Neural cell (in vitro differentiated cells): ENCODE measurements around the gene TFIP11. TPM values are rescaled to one million over a fixed set of nuclear protein-coding genes. Genes with fewer than 3 reads are reported as not detected.

Source experiments
- H2AFZ ChIP-seq: fragments of 200-600, 300-800 bp; sonication (generic), shearing (Covaris generic); 2 replicates; pipeline ENCODE4 v1.6.0; 2014; ENCODE audit warnings: low read depth, mild to moderate bottlenecking, antibody characterized with exemption, low read length, moderate library complexity
- H3F3A ChIP-seq: fragments of 200-600 bp; shearing (Covaris generic); 2 replicates; pipeline ENCODE4 v1.6.1; 2016; ENCODE audit warnings: mild to moderate bottlenecking, moderate library complexity, mixed read lengths, antibody characterized with exemption, low read length; ENCODE audit not compliant: insufficient read depth, poor library complexity, severe bottlenecking
- H3K27ac ChIP-seq: fragments of 200-600, 300-800 bp; sonication (generic), shearing (Covaris generic); 2 replicates; pipeline ENCODE4 v1.5.1; 2014; ENCODE audit warnings: mild to moderate bottlenecking, low read length, moderate library complexity
- H3K27me3 ChIP-seq: fragments of 300-800, 200-600 bp; sonication (generic), shearing (Covaris generic); 2 replicates; pipeline ENCODE4 v1.6.0; 2014; ENCODE audit warnings: mild to moderate bottlenecking, low read depth, low read length, moderate library complexity; ENCODE audit not compliant: insufficient read depth
- H3K36me3 ChIP-seq: fragments of 300-800, 200-600 bp; sonication (generic), shearing (Covaris generic); 2 replicates; pipeline ENCODE4 v1.5.1; 2014; ENCODE audit warnings: mild to moderate bottlenecking, antibody characterized with exemption, low read length, moderate library complexity; ENCODE audit not compliant: insufficient read depth
- H3K4me2 ChIP-seq: fragments of 300-800, 200-600 bp; sonication (generic), shearing (Covaris generic); 2 replicates; pipeline ENCODE4 v1.6.0; 2014; ENCODE audit warnings: mild to moderate bottlenecking, low read length
- H3K4me3 ChIP-seq: fragments of 300-800, 200-600 bp; sonication (generic), shearing (Covaris generic); 2 replicates; pipeline ENCODE4 v1.5.1; 2014; ENCODE audit warnings: mild to moderate bottlenecking, low read length, moderate library complexity
- H3K79me2 ChIP-seq: fragments of 200-600 bp; shearing (Covaris generic); replicated peaks from 2 replicates; pipeline ENCODE4 v1.6.0; 2014; ENCODE audit warnings: mild to moderate bottlenecking, low read length, moderate library complexity; ENCODE audit not compliant: insufficient read depth
- H3K9ac ChIP-seq: fragments of 300-800, 200-600 bp; sonication (generic), shearing (Covaris generic); 2 replicates; pipeline ENCODE4 v1.6.1; 2016; ENCODE audit warnings: mild to moderate bottlenecking, low read length, mixed read lengths
- H3K9me2 ChIP-seq: fragments of 200-600 bp; shearing (Covaris generic); 2 replicates; pipeline ENCODE4 v1.6.1; 2016; ENCODE audit warnings: mild to moderate bottlenecking, low read length, mixed read lengths; ENCODE audit not compliant: insufficient read depth
- H3K9me3 ChIP-seq: fragments of 200-600, 300-800 bp; sonication (generic), shearing (Covaris generic); 2 replicates; pipeline ENCODE4 v1.6.1; 2016; ENCODE audit warnings: mild to moderate bottlenecking, mixed run types, low read length, moderate library complexity, mixed read lengths
- H4K20me1 ChIP-seq: fragments of 200-600 bp; shearing (Covaris generic); 2 replicates; pipeline ENCODE4 v1.6.1; 2016; ENCODE audit warnings: mild to moderate bottlenecking, mixed run types; ENCODE audit not compliant: insufficient read depth
- CTCF ChIP-seq: fragments of 450-650 bp; IDR thresholded peaks from 2 replicates; pipeline ENCODE4 v1.5.1; 2014; ENCODE audit warnings: antibody characterized with exemption, mild to moderate bottlenecking, moderate library complexity; ENCODE audit not compliant: poor library complexity, severe bottlenecking
- EP300 ChIP-seq: fragments of 450-650 bp; conservative IDR thresholded peaks from 2 replicates; pipeline ENCODE4 v1.6.1; 2014; ENCODE audit warnings: antibody characterized with exemption, mild to moderate bottlenecking, moderate library complexity; ENCODE audit not compliant: poor library complexity, severe bottlenecking
- EZH2 ChIP-seq: fragments of 200-600, 300-800 bp; shearing (Covaris generic), sonication (generic); IDR thresholded peaks from 2 replicates; pipeline ENCODE4 v1.6.1; 2014; ENCODE audit warnings: antibody characterized with exemption, low read length, borderline replicate concordance, mild to moderate bottlenecking; ENCODE audit not compliant: insufficient read depth, poor library complexity, severe bottlenecking
- MXI1 ChIP-seq: fragments of 450-650 bp; conservative IDR thresholded peaks from 2 replicates; pipeline ENCODE4 v1.6.1; 2014; ENCODE audit warnings: antibody characterized with exemption, mild to moderate bottlenecking; ENCODE audit not compliant: poor library complexity, severe bottlenecking
- POLR2AphosphoS5 ChIP-seq: IDR thresholded peaks from 2 replicates; pipeline ENCODE4 v1.6.1; 2012
- RAD21 ChIP-seq: fragments of 450-650 bp; conservative IDR thresholded peaks from 2 replicates; pipeline ENCODE4 v1.6.1; 2014; ENCODE audit warnings: antibody characterized with exemption, mild to moderate bottlenecking, moderate library complexity
- REST ChIP-seq: IDR thresholded peaks from 2 replicates; pipeline ENCODE4 v1.6.1; 2012; ENCODE audit warnings: borderline replicate concordance
- SMC3 ChIP-seq: fragments of 450-650 bp; conservative IDR thresholded peaks from 2 replicates; pipeline ENCODE4 v1.6.1; 2014; ENCODE audit warnings: antibody characterized with exemption, mild to moderate bottlenecking, moderate library complexity; ENCODE audit not compliant: poor library complexity
- polyA plus RNA-seq: library from polyadenylated mRNA; depleted of rRNA; stranded (reverse); fragments of >200 nt; gene quantifications from 2 replicates; pipeline ENCODE4 v1.2.3, GENCODE V29; 2014

The TFIP11 gene
- polyA plus RNA-seq, 1 donor from 2014 or later: 49.8 TPM

- Histone ChIP-seq H3F3A (no peaks in the 10 kb centered on the region), H3K79me2 (no peaks in the 10 kb centered on the region), H2AFZ (no peak overlapping the region), H3K4me3 (no peak overlapping the region), H4K20me1 (no peaks in the 10 kb centered on the region), H3K9me3 (no peaks in the 10 kb centered on the region), H3K4me2 (no peak overlapping the region), H3K9me2 (no peaks in the 10 kb centered on the region), H3K27ac (no peak overlapping the region), H3K36me3 (no peaks in the 10 kb centered on the region), H3K9ac (no peak overlapping the region), H3K27me3 (no peaks in the 10 kb centered on the region)
- TF ChIP-seq POLR2AphosphoS5 (no peak), EP300 (no peak), MXI1 (no peak)
These were observed 23.9 kb upstream of the TFIP11 start for GRCh38 chr22:26536056-26536761.

DNA sequence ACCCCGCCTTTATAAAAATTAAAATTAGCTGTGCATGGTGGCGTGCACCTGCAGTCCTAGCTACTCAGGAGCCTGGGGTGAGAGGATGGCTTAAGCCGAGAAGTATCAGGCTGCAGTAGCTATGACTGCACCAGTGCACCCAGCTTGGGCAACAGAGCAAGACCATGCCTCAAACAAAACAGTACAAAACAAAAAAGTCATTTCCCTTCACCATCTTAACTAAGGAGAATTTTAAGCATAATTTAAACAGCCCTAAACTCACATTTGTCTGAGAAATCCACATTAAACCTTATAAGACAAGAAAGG, 23.3 kb upstream of the TFIP11 start:
- Histone ChIP-seq H3K4me2 (no peak overlapping the region), H3K27me3 (no peaks in the 10 kb centered on the region), H3F3A (no peaks in the 10 kb centered on the region), H3K9me3 (no peaks in the 10 kb centered on the region), H3K27ac (no peak overlapping the region), H3K36me3 (no peaks in the 10 kb centered on the region), H2AFZ (no peak overlapping the region), H4K20me1 (no peaks in the 10 kb centered on the region), H3K9me2 (no peaks in the 10 kb centered on the region), H3K9ac (no peak overlapping the region), H3K79me2 (no peaks in the 10 kb centered on the region), H3K4me3 (no peak overlapping the region)
- no peak for TF ChIP-seq CTCF
- TF ChIP-seq REST: no peak
- no peak for TF ChIP-seq EZH2
- TF ChIP-seq MXI1: no peak
- TF ChIP-seq EP300: no peak
- TF ChIP-seq SMC3: no peak
- no peak for TF ChIP-seq POLR2AphosphoS5

GRCh38 chr22:26534874-26535602, 22.8 kb upstream of the TFIP11 start:
- TF ChIP-seq RAD21: no peak
- H3K4me3 ChIP-seq: no peak overlapping the region
- H3K79me2 ChIP-seq: no peaks in the 10 kb centered on the region
- H3K27ac ChIP-seq: no peak overlapping the region
- no peaks in the 10 kb centered on the region for H3K27me3 ChIP-seq
- H3K9me2 ChIP-seq: no peaks in the 10 kb centered on the region
- no peak overlapping the region for H3K4me2 ChIP-seq
- no peak overlapping the region for H2AFZ ChIP-seq
- no peaks in the 10 kb centered on the region for H3F3A ChIP-seq
- H4K20me1 ChIP-seq: no peaks in the 10 kb centered on the region
- H3K9me3 ChIP-seq: no peaks in the 10 kb centered on the region
- no peaks in the 10 kb centered on the region for H3K36me3 ChIP-seq
- H3K9ac ChIP-seq: no peak overlapping the region
